Naive thymus-derived CD4-positive, alpha-beta T cell (primary cell): ENCODE results near the gene DBH. TPM values are rescaled to one million over a fixed set of nuclear protein-coding genes. Genes with fewer than 3 reads are reported as not detected.
A peak's percentile ranks its signal among the peaks of the same experiment; 100 is the strongest.

Source experiments
- ATAC-seq: fragments of 150-1000 bp; cut with Tn5 transposase; 2 replicates; pipeline ENCODE4 v1.10.0; 2021; ENCODE audit warnings: mild to moderate bottlenecking, moderate library complexity
- CTCF ChIA-PET: fragments of 350-600 bp; sonication (Branson Sonifier 250); formaldehyde crosslinking; loops from one replicate; lab custom pipeline; 2021; ENCODE audit warnings: antibody characterized with exemption; lab: Charles Lee
- POLR2A ChIA-PET: fragments of 350-600 bp; sonication (Branson Sonifier 250); formaldehyde crosslinking; loops from one replicate; lab custom pipeline; 2021; ENCODE audit warnings: antibody characterized with exemption, inconsistent platforms; lab: Charles Lee
- DNase-seq, 9 donors: peaks; one replicate each; pipeline versions ENCODE4 v3.0.0 to v3.0.0-alpha.2; 2020 to 2022; ENCODE audit warnings: mixed read lengths in 1 of 9
- H3K27ac ChIP-seq: one replicate; pipeline ENCODE4 v1.7.0; 2013; ENCODE audit warnings: mild to moderate bottlenecking, low read depth, low read length, moderate library complexity
- H3K27me3 ChIP-seq, 2 donors: one replicate each; pipeline ENCODE4 v1.7.0; 2013; ENCODE audit warnings: low read length in 2 of 2, mild to moderate bottlenecking in 2 of 2, moderate library complexity in 2 of 2; ENCODE audit not compliant: control insufficient read depth in 2 of 2, insufficient read depth in 2 of 2
- H3K36me3 ChIP-seq, 3 experiments: 1 replicate in 2 of 3; 2 replicates in 1 of 3; pipeline ENCODE4 v1.7.0; 2013; ENCODE audit warnings: low read length in 3 of 3, mild to moderate bottlenecking in 3 of 3, moderate library complexity in 1 of 3; ENCODE audit not compliant: insufficient read depth in 3 of 3, control insufficient read depth in 2 of 3
- H3K4me1 ChIP-seq, 2 donors: one replicate each; pipeline ENCODE4 v1.7.0; 2013; ENCODE audit warnings: low read length in 2 of 2, mild to moderate bottlenecking in 2 of 2, moderate library complexity in 1 of 2; ENCODE audit not compliant: control insufficient read depth in 2 of 2, insufficient read depth in 2 of 2
- H3K4me3 ChIP-seq: 2 replicates; pipeline ENCODE4 v1.7.0; 2013; ENCODE audit warnings: mild to moderate bottlenecking, low read length
- H3K9me3 ChIP-seq, 3 experiments: 1 replicate in 2 of 3; 2 replicates in 1 of 3; pipeline ENCODE4 v1.7.0; 2013; ENCODE audit warnings: low read length in 3 of 3; ENCODE audit not compliant: control insufficient read depth in 2 of 3
- H3K27ac Mint-ChIP-seq, 9 donors: one replicate each; pipeline ENCODE4 v1.8.0; 2020 to 2022; ENCODE audit warnings: mixed read lengths in 9 of 9, mild to moderate bottlenecking in 8 of 9, moderate library complexity in 5 of 9, inconsistent platforms in 2 of 9
- H3K27me3 Mint-ChIP-seq, 5 donors: one replicate each; pipeline ENCODE4 v1.8.0; 2021 to 2022; ENCODE audit warnings: mixed read lengths in 5 of 5, mild to moderate bottlenecking in 1 of 5
- H3K36me3 Mint-ChIP-seq, 5 donors: one replicate each; pipeline ENCODE4 v1.8.0; 2020 to 2022; ENCODE audit warnings: mixed read lengths in 5 of 5, mild to moderate bottlenecking in 3 of 5, inconsistent platforms in 1 of 5
- H3K4me1 Mint-ChIP-seq, 7 donors: one replicate each; pipeline ENCODE4 v1.8.0; 2020 to 2022; ENCODE audit warnings: mixed read lengths in 7 of 7, mild to moderate bottlenecking in 3 of 7, inconsistent platforms in 1 of 7
- H3K4me3 Mint-ChIP-seq, 10 donors: one replicate each; pipeline ENCODE4 v1.8.0; 2020 to 2022; ENCODE audit warnings: mild to moderate bottlenecking in 10 of 10, mixed read lengths in 10 of 10, moderate library complexity in 6 of 10, inconsistent platforms in 2 of 10
- H3K9me3 Mint-ChIP-seq, 11 donors: one replicate each; pipeline ENCODE4 v1.8.0; 2020 to 2022; ENCODE audit warnings: mixed read lengths in 11 of 11, mild to moderate bottlenecking in 4 of 11, inconsistent platforms in 1 of 11, moderate library complexity in 1 of 11
- intact Hi-C, 2 donors: fragments of 100-400 bp; cut with micrococcal nuclease; formaldehyde crosslinking; loops; one replicate each; pipeline ENCODE4 v1.15.1; 2023
- polyA plus RNA-seq, 2 donors: library from polyadenylated mRNA; unstranded; fragments of 300-500 nt; fragmentation: Illumina TruSeq; gene quantifications; one replicate each; pipeline ENCODE4 v1.2.3, GENCODE V29; 2021
- total RNA-seq, 6 experiments: library from RNA in 5 of 6; stranded (reverse) in 5 of 6; gene quantifications; 1 replicate in 5 of 6; 2 replicates in 1 of 6; pipeline ENCODE4 v1.2.3 and lab custom pipeline; 2021 to 2026

DBH gene
- total and polyA plus RNA-seq, 7 experiments from 2014 or later = 0.08 to 1.2 (median 0.17) TPM; not detected in 1

DNA sequence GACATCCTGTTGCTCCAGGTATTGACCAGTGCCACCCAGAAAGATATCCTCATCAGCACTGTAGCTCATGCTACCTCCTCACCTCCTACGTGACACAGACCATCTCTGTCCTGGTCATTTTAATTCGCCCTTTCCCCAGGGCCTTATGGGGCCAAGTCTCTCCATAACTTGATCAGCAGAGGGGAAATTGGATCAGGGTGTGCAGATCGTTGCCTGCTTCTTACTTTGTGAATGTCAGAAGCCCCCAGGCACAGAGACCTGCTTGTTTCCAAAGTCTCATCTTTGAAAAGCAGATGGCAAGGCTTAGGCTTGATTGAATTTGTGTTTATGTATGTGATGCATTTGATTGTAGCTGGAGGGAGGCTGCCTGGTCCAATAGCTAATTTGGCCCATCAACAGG is 8.8 kb upstream of the DBH start:
- H3K4me3 Mint-ChIP-seq = no peak overlapping the region
- H3K27me3 Mint-ChIP-seq = peaks cover 0 to 4% (median 0%) of the 10 kb centered on the region in 5 donors
- H3K9me3 ChIP-seq = peaks cover 0 to 5% (median 0%) of the 10 kb centered on the region in 3 experiments
- peaks cover 0 to 5% of the 10 kb centered on the region in 2 donors for H3K4me1 ChIP-seq
- H3K27ac ChIP-seq = no peak overlapping the region
- no peak overlapping the region for H3K4me3 ChIP-seq
- ATAC-seq (no peak), DNase-seq (no peak)
- H3K9me3 Mint-ChIP-seq = peaks cover 0 to 20% (median 14%) of the 10 kb centered on the region in 11 donors
- intact Hi-C loops = no loop called here
- no peaks in the 10 kb centered on the region for H3K27me3 ChIP-seq
- peaks cover 0 to 20% (median 8%) of the 10 kb centered on the region in 5 donors for H3K36me3 Mint-ChIP-seq
- H3K27ac Mint-ChIP-seq = no peak overlapping the region
- H3K4me1 Mint-ChIP-seq = peaks cover 0 to 23% (median 8%) of the 10 kb centered on the region in 7 donors
- ChIA-PET POLR2A (no interaction called here), CTCF (no interaction called here)
- H3K36me3 ChIP-seq = no peaks in the 10 kb centered on the region

DNA sequence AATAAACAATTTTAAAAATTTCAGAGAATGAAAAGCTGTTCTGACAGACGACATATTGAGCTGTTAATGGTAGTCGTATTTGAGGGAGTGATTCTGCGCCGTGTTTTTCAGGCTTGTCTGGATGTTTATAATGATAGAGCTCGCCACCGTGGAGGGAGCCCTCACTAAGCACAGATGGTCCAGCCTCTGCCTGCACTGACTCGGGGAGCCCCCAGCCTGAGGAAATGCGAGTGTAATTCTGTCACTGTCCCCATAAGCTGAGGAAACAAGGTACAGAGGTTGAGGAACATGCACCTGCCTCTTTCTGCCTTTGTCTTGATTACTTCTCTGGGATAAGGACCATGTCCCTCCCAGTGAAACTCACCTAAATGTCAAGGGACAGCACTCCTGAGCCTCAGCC is 7.4 kb upstream of the DBH start:
- Mint-ChIP-seq H3K36me3 (peaks cover 0 to 20% (median 8%) of the 10 kb centered on the region in 5 donors), H3K4me1 (peaks cover 0 to 9% (median 0%) of the 10 kb centered on the region in 7 donors), H3K27me3 (peaks cover 0 to 4% (median 0%) of the 10 kb centered on the region in 5 donors), H3K4me3 (no peak overlapping the region), H3K9me3 (peaks cover 0 to 20% (median 14%) of the 10 kb centered on the region in 11 donors), H3K27ac (no peak overlapping the region)
- Histone ChIP-seq H3K36me3 (no peaks in the 10 kb centered on the region), H3K4me3 (no peak overlapping the region), H3K4me1 (no peaks in the 10 kb centered on the region), H3K9me3 (peaks cover 0 to 5% (median 0%) of the 10 kb centered on the region in 3 experiments), H3K27ac (no peak overlapping the region), H3K27me3 (no peaks in the 10 kb centered on the region)
- ATAC-seq (no peak), DNase-seq (no peak)
- intact Hi-C loops = no loop called here
- ChIA-PET CTCF (no interaction called here), POLR2A (no interaction called here)

DNA sequence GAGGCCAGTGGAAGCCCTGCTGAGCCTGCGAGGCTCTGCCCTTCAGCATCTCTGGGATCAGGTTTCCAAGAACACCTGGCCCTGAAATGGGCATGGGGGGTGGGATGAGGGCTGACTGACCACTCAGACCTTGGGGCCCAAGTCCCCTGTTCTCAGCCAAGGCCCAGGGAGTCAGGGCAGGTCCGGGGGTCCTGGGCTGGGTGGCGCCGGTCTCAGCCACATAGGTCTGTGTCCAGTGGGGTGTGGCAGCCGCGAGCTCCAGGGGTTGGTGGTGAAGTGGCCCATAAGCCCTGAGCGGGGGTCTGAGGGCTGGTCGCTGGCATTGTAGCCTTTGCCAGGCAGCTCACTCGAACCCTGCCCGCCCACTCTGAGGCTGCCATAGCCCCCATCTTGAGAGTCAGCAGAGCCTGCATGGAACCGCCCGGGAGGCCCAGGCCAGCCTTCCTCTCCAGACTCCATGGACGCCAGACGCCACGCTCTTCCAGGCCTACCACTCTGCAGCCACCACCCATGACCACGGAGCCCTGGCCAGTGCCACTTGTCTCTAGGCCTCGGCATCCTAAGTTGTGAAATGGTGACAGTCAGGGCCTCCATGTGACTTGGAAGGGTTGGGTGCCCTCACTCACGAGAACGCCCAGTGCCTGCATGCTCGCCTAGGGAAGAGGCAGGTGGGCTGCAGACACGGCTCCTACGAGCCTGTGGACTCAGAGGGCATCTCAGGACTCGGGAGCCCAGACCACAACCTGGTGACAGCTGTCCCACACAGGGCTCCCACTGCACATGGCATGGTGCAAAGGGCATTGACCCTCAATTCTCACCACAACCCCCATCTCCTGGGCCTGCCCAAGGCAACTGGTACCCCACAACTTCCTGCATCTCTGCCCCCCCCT is 6.7 kb upstream of the DBH start:
- H3K27ac ChIP-seq = no peak overlapping the region
- no peak for ATAC-seq
- ChIA-PET CTCF (no interaction called here), POLR2A (no interaction called here)
- no peaks in the 10 kb centered on the region for H3K4me1 ChIP-seq
- Mint-ChIP-seq H3K4me1 (peaks cover 0 to 8% (median 0%) of the 10 kb centered on the region in 7 donors), H3K36me3 (peaks cover 0 to 17% (median 8%) of the 10 kb centered on the region in 5 donors), H3K9me3 (peaks cover 0 to 17% (median 14%) of the 10 kb centered on the region in 11 donors), H3K27me3 (peaks cover 0 to 4% (median 0%) of the 10 kb centered on the region in 5 donors), H3K27ac (no peak overlapping the region), H3K4me3 (no peak overlapping the region)
- no peaks in the 10 kb centered on the region for H3K27me3 ChIP-seq
- H3K9me3 ChIP-seq = peaks cover 0 to 5% (median 0%) of the 10 kb centered on the region in 3 experiments
- no peaks in the 10 kb centered on the region for H3K36me3 ChIP-seq
- H3K4me3 ChIP-seq = no peak overlapping the region
- intact Hi-C loops = no loop called here
- no peak for DNase-seq

DNA sequence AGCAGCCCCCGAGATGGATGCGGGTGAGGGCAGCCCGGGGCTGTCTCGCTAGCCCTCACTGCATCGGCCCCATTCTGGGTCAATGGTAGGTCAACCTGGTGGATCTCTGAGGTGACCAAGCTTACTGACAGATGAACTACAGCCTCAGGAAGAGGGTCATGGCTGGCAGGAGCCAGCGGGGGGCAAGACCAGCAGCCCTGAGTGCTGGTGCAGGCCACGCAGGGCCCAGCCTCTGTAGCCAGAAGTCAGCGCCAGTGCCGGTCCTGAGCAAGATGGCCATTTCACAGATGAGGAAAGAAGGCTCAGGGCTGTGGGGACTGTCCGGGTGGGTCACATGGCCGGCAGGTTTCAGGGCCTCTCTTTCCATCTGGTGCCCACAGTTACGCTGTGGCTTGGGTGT is 5.1 kb upstream of the DBH start:
- ChIA-PET CTCF (no interaction called here), POLR2A (no interaction called here)
- Mint-ChIP-seq H3K4me1 (peaks cover 0 to 8% (median 0%) of the 10 kb centered on the region in 7 donors), H3K27ac (no peak overlapping the region), H3K27me3 (peaks cover 0 to 3% (median 0%) of the 10 kb centered on the region in 5 donors), H3K4me3 (no peak overlapping the region), H3K36me3 (peaks cover 0 to 14% (median 6%) of the 10 kb centered on the region in 5 donors), H3K9me3 (peaks cover 0 to 14% (median 9%) of the 10 kb centered on the region in 11 donors)
- intact Hi-C loops = no loop called here
- H3K27ac ChIP-seq = no peak overlapping the region
- DNase-seq = no peak
- no peaks in the 10 kb centered on the region for H3K4me1 ChIP-seq
- no peak for ATAC-seq
- H3K36me3 ChIP-seq = no peaks in the 10 kb centered on the region
- no peak overlapping the region for H3K4me3 ChIP-seq
- H3K9me3 ChIP-seq = peaks cover 0 to 5% (median 0%) of the 10 kb centered on the region in 3 experiments
- no peaks in the 10 kb centered on the region for H3K27me3 ChIP-seq

DNA sequence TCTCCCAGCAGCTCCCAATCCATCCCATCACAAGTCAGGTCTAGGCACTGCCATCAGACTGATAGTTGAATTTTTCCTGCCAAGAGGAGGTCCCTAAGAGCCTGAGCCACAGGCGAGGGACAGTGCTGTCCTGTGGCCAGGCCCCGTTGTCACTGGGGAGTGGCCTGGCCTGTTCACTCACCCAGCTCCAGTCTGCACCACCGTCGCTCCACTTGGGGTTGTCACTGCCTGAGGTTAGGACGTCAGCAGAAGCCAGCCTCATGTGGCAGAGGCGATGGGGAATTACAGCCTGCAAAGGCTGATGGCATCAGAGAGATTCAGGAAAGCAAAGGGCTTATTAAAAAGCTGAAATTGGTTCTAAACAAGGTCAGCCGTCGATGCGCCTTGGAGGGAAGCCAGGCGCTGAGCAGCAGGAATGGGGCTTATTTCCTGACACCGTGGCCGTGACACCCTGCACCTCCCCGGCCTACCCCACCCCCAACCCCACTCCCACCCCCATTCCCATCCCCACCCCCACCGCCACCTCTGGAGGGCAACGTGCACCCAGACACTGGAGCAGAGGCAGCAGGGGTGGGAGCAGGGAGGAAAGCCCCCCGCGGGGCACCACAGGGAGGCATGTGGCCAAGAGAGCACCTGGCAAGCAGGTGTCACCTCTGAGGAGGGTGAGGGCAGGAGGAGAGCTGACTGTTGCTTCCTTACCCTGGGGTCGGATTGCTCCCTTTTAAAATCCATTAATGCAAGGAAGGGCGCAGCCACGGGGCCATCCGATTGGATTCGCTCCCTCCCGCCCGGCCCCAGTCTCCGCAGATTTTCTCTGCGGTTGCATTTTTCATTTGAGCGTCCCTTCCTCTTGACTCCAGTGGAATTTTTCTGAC is 3.1 kb upstream of the DBH start:
- Histone ChIP-seq H3K27ac (no peak overlapping the region), H3K4me3 (no peak overlapping the region), H3K27me3 (no peaks in the 10 kb centered on the region), H3K4me1 (no peaks in the 10 kb centered on the region), H3K36me3 (no peaks in the 10 kb centered on the region), H3K9me3 (no peaks in the 10 kb centered on the region)
- Mint-ChIP-seq H3K9me3 (no peaks in the 10 kb centered on the region), H3K27ac (no peak overlapping the region), H3K4me3 (no peak overlapping the region), H3K4me1 (peaks cover 0 to 6% (median 0%) of the 10 kb centered on the region in 7 donors), H3K27me3 (peaks cover 0 to 3% (median 0%) of the 10 kb centered on the region in 5 donors), H3K36me3 (peaks cover 0 to 4% (median 0%) of the 10 kb centered on the region in 5 donors)
- intact Hi-C loops = no loop called here
- ChIA-PET POLR2A (no interaction called here), CTCF (interaction anchor here (1.1 kb wide), 1 partner anchor 9 kb away, joined by 3 read pairs; no protein-coding TSS in a partner anchor)
- no peak for ATAC-seq
- no peak for DNase-seq

DNA sequence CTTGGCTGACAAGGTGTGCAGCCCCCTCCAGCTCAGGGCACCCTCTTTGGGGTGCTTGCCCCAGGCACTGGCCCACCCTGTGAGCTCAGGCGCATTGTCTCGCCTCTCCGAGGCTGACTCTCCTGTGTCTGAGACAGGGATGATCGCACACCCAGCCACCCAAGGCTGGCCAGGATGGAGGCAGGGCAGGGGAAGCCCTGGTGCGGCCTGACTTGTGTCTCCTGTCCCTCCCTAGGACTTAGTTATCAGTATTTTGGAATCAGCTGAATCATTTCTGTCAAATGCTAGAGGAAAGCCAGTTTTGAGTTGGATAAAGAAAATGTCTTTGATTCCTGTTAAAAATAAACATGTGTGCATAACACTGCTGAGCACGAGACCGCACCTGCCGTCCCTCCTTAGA is 2.5 kb upstream of the DBH start:
- intact Hi-C loops = no loop called here
- Mint-ChIP-seq H3K27me3 (peaks cover 0 to 3% (median 0%) of the 10 kb centered on the region in 5 donors), H3K27ac (peak overlapping the region in 1 of 9 donors; percentile 30), H3K9me3 (no peaks in the 10 kb centered on the region), H3K36me3 (no peaks in the 10 kb centered on the region), H3K4me1 (peaks cover 0 to 6% (median 0%) of the 10 kb centered on the region in 7 donors), H3K4me3 (no peak overlapping the region)
- Histone ChIP-seq H3K27ac (no peak overlapping the region), H3K4me3 (no peak overlapping the region), H3K27me3 (no peaks in the 10 kb centered on the region), H3K36me3 (no peaks in the 10 kb centered on the region), H3K4me1 (no peaks in the 10 kb centered on the region), H3K9me3 (no peaks in the 10 kb centered on the region)
- ATAC-seq (no peak), DNase-seq (no peak)
- ChIA-PET POLR2A (no interaction called here), CTCF (interaction anchor here (1.1 kb wide), 1 partner anchor 9 kb away, joined by 3 read pairs; no protein-coding TSS in a partner anchor)
